Measurements from ENCODE around the gene APOC4. TPM values are rescaled to one million over a fixed set of nuclear protein-coding genes. Genes with fewer than 3 reads are reported as not detected.
"Not testable (repeated sequence)": the region's sequence is repeated elsewhere in the genome, so short reads cannot be mapped to it uniquely, and the experiment has no call there.

Gene APOC4
- total RNA-seq, 1 donor from 2014 or later: not detected

GRCh38 chr19:44969437-44969836 is 27.4 kb downstream of the APOC4 start:
- Mint-ChIP-seq H3K27me3 (ENCODE audit: unreplicated experiment) (peaks cover 2% of the 10 kb centered on the region), H3K4me1 (ENCODE audit: unreplicated experiment) (no peaks in the 10 kb centered on the region), H3K9me3 (ENCODE audit: unreplicated experiment) (no peaks in the 10 kb centered on the region), H3K36me3 (ENCODE audit: low read depth, unreplicated experiment) (peaks cover 27% of the 10 kb centered on the region), H3K27ac (ENCODE audit: unreplicated experiment) (no peak overlapping the region), H3K4me3 (ENCODE audit: unreplicated experiment) (no peak overlapping the region)
- TF ChIP-seq CTCF (IDR thresholded peaks at IDR 0.05; ENCODE audit: unreplicated experiment): no peak
- DNase-seq (ENCODE audit: low spot score): no peak

- H3K4me1 Mint-ChIP-seq (ENCODE audit: unreplicated experiment); H3K27ac Mint-ChIP-seq (ENCODE audit: unreplicated experiment); DNase-seq (ENCODE audit: low spot score); H3K4me3 Mint-ChIP-seq (ENCODE audit: unreplicated experiment); H3K27me3 Mint-ChIP-seq (ENCODE audit: unreplicated experiment); H3K9me3 Mint-ChIP-seq (ENCODE audit: unreplicated experiment): not testable (repeated sequence)
- H3K36me3 Mint-ChIP-seq (ENCODE audit: low read depth, unreplicated experiment): peaks cover 26% of the 10 kb centered on the region
These were observed 29.4 kb downstream of the APOC4 start for GRCh38 chr19:44971451-44971850.

GRCh38 chr19:44972802-44973201 is 30.8 kb downstream of the APOC4 start:
- Mint-ChIP-seq H3K27ac (ENCODE audit: unreplicated experiment) (no peak overlapping the region), H3K4me1 (ENCODE audit: unreplicated experiment) (no peaks in the 10 kb centered on the region), H3K9me3 (ENCODE audit: unreplicated experiment) (no peaks in the 10 kb centered on the region), H3K4me3 (ENCODE audit: unreplicated experiment) (no peak overlapping the region), H3K27me3 (ENCODE audit: unreplicated experiment) (peaks cover 6% of the 10 kb centered on the region), H3K36me3 (ENCODE audit: low read depth, unreplicated experiment) (peaks cover 35% of the 10 kb centered on the region)
- no peak for DNase-seq (ENCODE audit: low spot score)
- no peak for TF ChIP-seq CTCF (IDR thresholded peaks at IDR 0.05; ENCODE audit: unreplicated experiment)

GRCh38 chr19:44973982-44974735 is 32.1 kb downstream of the APOC4 start:
- Mint-ChIP-seq H3K36me3 (ENCODE audit: low read depth, unreplicated experiment) (peaks cover 36% of the 10 kb centered on the region), H3K4me3 (ENCODE audit: unreplicated experiment) (peak overlapping the region; percentile 84), H3K27me3 (ENCODE audit: unreplicated experiment) (peaks cover 6% of the 10 kb centered on the region), H3K27ac (ENCODE audit: unreplicated experiment) (no peak overlapping the region), H3K9me3 (ENCODE audit: unreplicated experiment) (no peaks in the 10 kb centered on the region), H3K4me1 (ENCODE audit: unreplicated experiment) (no peaks in the 10 kb centered on the region)
- no peak for DNase-seq (ENCODE audit: low spot score)
- TF ChIP-seq CTCF (IDR thresholded peaks at IDR 0.05; ENCODE audit: unreplicated experiment): no peak

- Mint-ChIP-seq H3K27me3 (ENCODE audit: unreplicated experiment) (peaks cover 6% of the 10 kb centered on the region), H3K36me3 (ENCODE audit: low read depth, unreplicated experiment) (peaks cover 42% of the 10 kb centered on the region), H3K27ac (ENCODE audit: unreplicated experiment) (no peak overlapping the region), H3K4me3 (ENCODE audit: unreplicated experiment) (no peak overlapping the region), H3K4me1 (ENCODE audit: unreplicated experiment) (no peaks in the 10 kb centered on the region), H3K9me3 (ENCODE audit: unreplicated experiment) (no peaks in the 10 kb centered on the region)
- no peak for TF ChIP-seq CTCF (IDR thresholded peaks at IDR 0.05; ENCODE audit: unreplicated experiment)
- no peak for DNase-seq (ENCODE audit: low spot score)
These were observed 32.8 kb downstream of the APOC4 start for GRCh38 chr19:44974857-44975256.
